ENCODE measurements around the gene EBF3.

The EBF3 gene

GRCh38 chr10:129978980-129979379 is 14.9 kb upstream of the EBF3 start:
- TF ChIP-seq POLR2A (IDR thresholded peaks at IDR 0.05; ENCODE audit: low read length) (no peak), GATA1 (IDR thresholded peaks at IDR 0.05; ENCODE audit: low read depth, low read length) (no peak)
- DNase-seq = no peak

GRCh38 chr10:129978322-129978721 is 14.2 kb upstream of the EBF3 start:
- no peak for TF ChIP-seq POLR2A (IDR thresholded peaks at IDR 0.05; ENCODE audit: low read length)
- no peak for TF ChIP-seq GATA1 (IDR thresholded peaks at IDR 0.05; ENCODE audit: low read depth, low read length)
- no peak for DNase-seq

GRCh38 chr10:129977794-129978193 is 13.7 kb upstream of the EBF3 start:
- no peak for DNase-seq
- TF ChIP-seq POLR2A (IDR thresholded peaks at IDR 0.05; ENCODE audit: low read length) (no peak), GATA1 (IDR thresholded peaks at IDR 0.05; ENCODE audit: low read depth, low read length) (no peak)

DNA sequence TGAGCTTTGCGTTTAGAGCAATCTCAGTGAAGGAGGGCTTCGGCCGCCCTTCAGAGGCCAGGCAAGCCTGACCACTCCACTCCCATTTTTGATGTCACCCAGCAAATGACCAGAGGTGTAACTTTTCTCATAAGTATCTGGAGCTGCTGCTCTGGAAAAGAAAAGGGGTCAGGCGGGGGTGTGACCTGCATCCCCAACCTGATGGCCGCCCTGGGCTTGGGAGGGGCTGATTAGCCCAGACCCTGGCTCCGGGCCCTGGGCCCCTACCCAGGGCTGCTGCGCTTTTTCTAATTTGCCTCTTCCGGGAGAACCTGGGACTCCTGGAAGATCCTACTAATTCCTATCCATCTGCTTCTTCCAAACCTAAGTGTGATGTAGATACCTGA is 9.6 kb upstream of the EBF3 start:
- TF ChIP-seq POLR2A (IDR thresholded peaks at IDR 0.05; ENCODE audit: low read length) (no peak), GATA1 (IDR thresholded peaks at IDR 0.05; ENCODE audit: low read depth, low read length) (no peak)
- DNase-seq = no peak

DNA sequence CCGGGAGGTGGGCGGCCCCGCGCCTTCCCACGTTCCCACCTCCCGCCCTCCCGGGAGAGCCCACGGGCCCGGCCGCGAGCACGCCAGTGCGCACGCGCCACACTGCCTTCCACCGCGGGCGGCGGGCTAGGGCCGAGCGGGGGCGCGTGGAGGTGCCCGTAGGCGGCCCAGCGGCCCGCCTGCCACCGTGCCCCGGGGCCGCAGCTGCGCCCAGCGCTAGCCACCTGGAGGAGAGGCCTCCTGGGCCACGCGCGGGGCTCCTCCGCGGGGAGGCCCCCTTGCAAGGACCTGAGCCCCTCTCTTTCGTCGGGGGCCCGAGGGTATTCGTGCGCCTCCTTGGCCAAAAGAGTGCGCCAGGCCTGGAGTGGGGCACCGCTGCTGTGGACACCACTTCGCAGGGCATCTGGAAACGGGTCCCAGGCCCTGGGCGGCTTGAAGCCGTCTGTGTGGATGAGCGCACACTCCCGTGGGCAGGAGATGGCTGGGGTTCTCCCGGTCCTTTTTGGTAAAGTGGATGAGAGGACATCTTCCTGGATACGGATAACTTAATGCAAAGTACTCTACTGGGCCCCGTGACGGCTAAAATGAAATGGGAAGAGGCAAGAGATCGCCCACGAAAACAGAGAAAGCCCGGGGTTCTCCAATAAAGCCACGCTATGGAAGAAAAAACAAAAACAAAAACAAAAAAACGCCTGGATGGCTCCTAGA is 9.0 kb upstream of the EBF3 start:
- DNase-seq = no peak
- TF ChIP-seq GATA1 (IDR thresholded peaks at IDR 0.05; ENCODE audit: low read depth, low read length) (no peak), POLR2A (IDR thresholded peaks at IDR 0.05; ENCODE audit: low read length) (no peak)

- no peak for DNase-seq
- no peak for TF ChIP-seq GATA1 (IDR thresholded peaks at IDR 0.05; ENCODE audit: low read depth, low read length)
- TF ChIP-seq POLR2A (IDR thresholded peaks at IDR 0.05; ENCODE audit: low read length) = no peak
Measured at GRCh38 chr10:129972145-129972965, 8.3 kb upstream of the EBF3 start.

- DNase-seq = peak; percentile 69 to 70
- TF ChIP-seq GATA1 (IDR thresholded peaks at IDR 0.05; ENCODE audit: low read depth, low read length) = no peak
- no peak for TF ChIP-seq POLR2A (IDR thresholded peaks at IDR 0.05; ENCODE audit: low read length)
Measured at GRCh38 chr10:129971381-129972144, 7.5 kb upstream of the EBF3 start.

- TF ChIP-seq GATA1 (IDR thresholded peaks at IDR 0.05; ENCODE audit: low read depth, low read length) (no peak), POLR2A (IDR thresholded peaks at IDR 0.05; ENCODE audit: low read length) (no peak)
- no peak for DNase-seq
Measured at GRCh38 chr10:129970465-129971364, 6.6 kb upstream of the EBF3 start.

DNA sequence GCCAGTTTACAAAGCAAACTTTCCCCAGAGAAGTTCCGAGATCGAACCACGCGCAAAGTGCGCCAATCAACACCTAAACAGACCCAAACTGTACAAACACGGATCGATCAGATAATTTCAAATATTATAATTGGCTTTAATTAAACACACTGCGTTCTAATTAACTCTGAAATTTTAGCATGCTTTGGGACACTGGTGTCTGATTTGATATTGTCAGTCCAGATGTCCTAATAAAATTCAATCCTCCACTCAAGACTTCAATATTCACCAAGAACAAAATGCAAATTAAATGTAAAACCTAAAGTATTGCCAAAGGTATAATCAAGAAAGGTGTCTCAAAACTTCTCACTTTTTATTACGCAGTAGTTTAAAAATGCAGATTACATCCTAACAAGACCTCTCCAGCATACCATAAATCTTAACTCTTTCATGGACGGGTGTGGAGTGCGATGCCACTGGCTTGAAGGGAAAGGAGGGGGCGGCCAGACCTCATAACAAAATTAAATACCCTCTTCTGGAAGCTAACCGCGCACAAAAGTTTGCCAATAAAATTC is 5.9 kb upstream of the EBF3 start:
- DNase-seq = no peak
- TF ChIP-seq POLR2A (IDR thresholded peaks at IDR 0.05; ENCODE audit: low read length) (no peak), GATA1 (IDR thresholded peaks at IDR 0.05; ENCODE audit: low read depth, low read length) (no peak)

GRCh38 chr10:129969184-129969910 is 5.3 kb upstream of the EBF3 start:
- no peak for TF ChIP-seq GATA1 (IDR thresholded peaks at IDR 0.05; ENCODE audit: low read depth, low read length)
- TF ChIP-seq POLR2A (IDR thresholded peaks at IDR 0.05; ENCODE audit: low read length) = no peak
- no peak for DNase-seq

DNA sequence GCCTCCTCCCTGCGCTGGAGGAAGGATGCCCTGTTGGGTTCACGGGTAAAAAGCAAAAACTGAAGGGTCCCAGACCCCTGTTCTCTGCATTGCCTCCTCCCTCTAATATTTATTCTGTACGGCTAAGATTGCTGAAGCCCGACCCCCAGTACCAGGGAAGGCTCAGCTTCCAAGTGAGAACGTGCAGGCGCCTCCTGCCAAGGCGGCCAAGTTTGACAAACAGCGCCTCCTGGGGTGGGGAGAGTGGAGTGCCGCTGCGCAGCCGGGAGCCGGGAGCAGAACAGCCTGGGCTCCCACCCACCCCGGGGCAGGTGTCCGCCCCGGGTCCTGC is 4.7 kb upstream of the EBF3 start:
- DNase-seq = peak; percentile 47 to 49
- TF ChIP-seq POLR2A (IDR thresholded peaks at IDR 0.05; ENCODE audit: low read length) (no peak), GATA1 (IDR thresholded peaks at IDR 0.05; ENCODE audit: low read depth, low read length) (no peak)

DNA sequence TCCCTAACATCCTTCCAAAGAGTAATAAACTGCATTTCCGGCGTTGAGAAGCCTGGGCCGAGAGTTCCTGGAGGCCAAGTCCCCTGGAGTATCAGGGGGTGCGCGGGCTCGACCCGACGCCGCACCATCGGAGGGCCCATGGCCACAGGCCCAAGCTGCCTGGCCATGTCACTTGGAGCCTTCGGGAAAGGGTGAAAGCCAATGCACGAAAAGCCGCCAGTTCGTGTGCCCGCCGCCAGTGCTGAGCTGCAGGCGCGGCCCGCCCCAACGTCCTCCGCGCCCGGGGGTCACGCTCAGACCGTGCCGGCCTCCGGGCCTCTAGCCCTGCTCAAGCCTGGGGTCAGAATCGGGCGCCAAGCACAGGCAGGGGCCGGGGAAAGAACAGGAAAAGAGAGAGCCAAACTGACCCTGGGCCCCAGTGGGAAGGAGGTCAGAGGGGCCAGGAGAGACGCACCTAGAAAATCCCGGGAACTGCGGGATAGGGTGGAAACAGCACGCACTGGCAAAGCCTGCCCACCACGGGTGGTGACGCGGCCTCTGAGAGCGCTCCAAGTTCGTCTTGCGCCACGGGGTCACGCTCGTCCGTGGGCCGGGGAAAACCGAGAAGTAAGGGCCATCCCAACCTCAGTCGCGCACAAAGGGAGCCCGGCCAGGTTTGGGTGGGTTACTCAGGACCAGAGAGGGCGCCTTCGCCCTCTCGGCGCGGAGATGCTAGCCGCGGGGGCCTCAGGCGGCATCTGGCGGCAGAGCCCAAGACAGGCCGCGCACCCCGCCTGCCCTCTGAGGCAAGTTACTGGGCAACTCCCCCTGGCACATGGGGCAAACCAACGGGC is 4.2 kb upstream of the EBF3 start:
- no peak for DNase-seq
- no peak for TF ChIP-seq POLR2A (IDR thresholded peaks at IDR 0.05; ENCODE audit: low read length)
- TF ChIP-seq GATA1 (IDR thresholded peaks at IDR 0.05; ENCODE audit: low read depth, low read length) = no peak
